ENCODE data around the gene DACH2.

DACH2 gene

GRCh38 chrX:86322913-86323312, 174.7 kb downstream of the DACH2 start:
- no peak for DNase-seq (ENCODE audit: low read depth)

- no peak for DNase-seq (ENCODE audit: low read depth)
Observed at GRCh38 chrX:86329174-86329573, 180.9 kb downstream of the DACH2 start.

GRCh38 chrX:86348669-86349068, 200.4 kb downstream of the DACH2 start:
- no peak for DNase-seq (ENCODE audit: low read depth)

GRCh38 chrX:86349115-86349514, 200.9 kb downstream of the DACH2 start:
- no peak for DNase-seq (ENCODE audit: low read depth)

GRCh38 chrX:86369847-86370630, 221.8 kb downstream of the DACH2 start:
- DNase-seq (ENCODE audit: low read depth), result no peak

GRCh38 chrX:86370927-86371326, 222.7 kb downstream of the DACH2 start:
- no peak for DNase-seq (ENCODE audit: low read depth)

GRCh38 chrX:86379209-86379608, 231.0 kb downstream of the DACH2 start:
- no peak for DNase-seq (ENCODE audit: low read depth)

- DNase-seq (ENCODE audit: low read depth), result no peak
Observed at GRCh38 chrX:86383681-86384540, 235.7 kb downstream of the DACH2 start.

- no peak for DNase-seq (ENCODE audit: low read depth)
Observed at GRCh38 chrX:86407371-86407770, 259.1 kb downstream of the DACH2 start.

GRCh38 chrX:86421771-86422170, 273.5 kb downstream of the DACH2 start:
- no peak for DNase-seq (ENCODE audit: low read depth)

GRCh38 chrX:86436116-86436515, 287.9 kb downstream of the DACH2 start:
- DNase-seq (ENCODE audit: low read depth), result no peak

- no peak for DNase-seq (ENCODE audit: low read depth)
Observed at GRCh38 chrX:86455495-86455894, 307.2 kb downstream of the DACH2 start.

- no peak for DNase-seq (ENCODE audit: low read depth)
Observed at GRCh38 chrX:86460760-86461159, 312.5 kb downstream of the DACH2 start.

- no peak for DNase-seq (ENCODE audit: low read depth)
Observed at GRCh38 chrX:86504297-86504696, 356.0 kb downstream of the DACH2 start.

- DNase-seq (ENCODE audit: low read depth), result no peak
Observed at GRCh38 chrX:86507331-86507730, 359.1 kb downstream of the DACH2 start.

- no peak for DNase-seq (ENCODE audit: low read depth)
Observed at GRCh38 chrX:86579777-86580176, 431.5 kb downstream of the DACH2 start.

- DNase-seq (ENCODE audit: low read depth), result no peak
Observed at GRCh38 chrX:86604607-86605006, 456.4 kb downstream of the DACH2 start.

GRCh38 chrX:86696951-86697350, 548.7 kb downstream of the DACH2 start:
- DNase-seq (ENCODE audit: low read depth), result no peak

GRCh38 chrX:86711531-86712180, 563.4 kb downstream of the DACH2 start:
- no peak for DNase-seq (ENCODE audit: low read depth)

GRCh38 chrX:86714441-86714840, 566.2 kb downstream of the DACH2 start:
- no peak for DNase-seq (ENCODE audit: low read depth)

GRCh38 chrX:86724277-86724676, 576.0 kb downstream of the DACH2 start:
- no peak for DNase-seq (ENCODE audit: low read depth)

GRCh38 chrX:86747091-86747490, 598.8 kb downstream of the DACH2 start:
- no peak for DNase-seq (ENCODE audit: low read depth)

GRCh38 chrX:86805241-86805640, 657.0 kb downstream of the DACH2 start:
- DNase-seq (ENCODE audit: low read depth), result no peak

All from fibroblast of the conjunctiva (primary cell).